Epithelial cell of prostate (primary cell): ENCODE results near the gene RPSA.
"Not testable (repeated sequence)": the region's sequence is repeated elsewhere in the genome, so short reads cannot be mapped to it uniquely, and the experiment has no call there.

Source experiments
- DNase-seq: peaks from one replicate; pipeline ENCODE4 v3.0.0-alpha.2; 2011; ENCODE audit warnings: low read depth, low spot score
- H3K27ac ChIP-seq: fragments of 450-650 bp; 2 replicates; pipeline ENCODE4 v1.5.1; 2017; ENCODE audit warnings: mild to moderate bottlenecking

Gene RPSA

GRCh38 chr3:39416998-39417397 lies 10.5 kb downstream of the RPSA start:
- DNase-seq, H3K27ac ChIP-seq: not testable (repeated sequence)

DNA sequence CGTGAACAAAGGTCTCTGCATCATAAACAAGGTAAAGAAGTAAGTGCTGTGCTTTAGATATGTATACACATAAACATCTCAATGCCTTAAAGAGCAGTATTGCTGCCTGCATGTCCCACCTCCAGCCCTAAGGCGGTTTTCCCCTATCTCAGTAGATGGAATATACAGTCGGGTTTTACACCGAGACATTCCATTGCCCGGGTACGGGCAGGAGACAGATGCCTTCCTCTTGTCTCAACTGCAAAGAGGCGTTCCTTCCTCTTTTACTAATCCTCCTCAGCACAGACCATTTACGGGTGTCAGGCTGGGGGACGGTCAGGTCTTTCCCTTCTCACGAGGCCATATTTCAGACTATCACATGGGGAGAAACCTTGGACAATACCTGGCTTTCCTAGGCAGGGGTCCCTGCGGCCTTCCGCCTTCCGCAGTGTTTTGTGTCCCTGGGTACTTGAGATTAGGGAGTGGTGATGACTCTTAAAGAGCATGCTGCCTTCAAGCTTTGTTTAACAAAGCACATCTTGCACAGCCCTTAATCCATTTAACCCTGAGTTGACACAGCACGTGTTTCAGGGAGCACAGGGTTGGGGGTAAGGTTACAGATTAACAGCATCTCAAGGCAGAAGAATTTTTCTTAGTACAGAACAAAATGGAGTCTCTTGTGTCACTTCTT lies 12.2 kb downstream of the RPSA start:
- not testable (repeated sequence) for H3K27ac ChIP-seq, DNase-seq

DNA sequence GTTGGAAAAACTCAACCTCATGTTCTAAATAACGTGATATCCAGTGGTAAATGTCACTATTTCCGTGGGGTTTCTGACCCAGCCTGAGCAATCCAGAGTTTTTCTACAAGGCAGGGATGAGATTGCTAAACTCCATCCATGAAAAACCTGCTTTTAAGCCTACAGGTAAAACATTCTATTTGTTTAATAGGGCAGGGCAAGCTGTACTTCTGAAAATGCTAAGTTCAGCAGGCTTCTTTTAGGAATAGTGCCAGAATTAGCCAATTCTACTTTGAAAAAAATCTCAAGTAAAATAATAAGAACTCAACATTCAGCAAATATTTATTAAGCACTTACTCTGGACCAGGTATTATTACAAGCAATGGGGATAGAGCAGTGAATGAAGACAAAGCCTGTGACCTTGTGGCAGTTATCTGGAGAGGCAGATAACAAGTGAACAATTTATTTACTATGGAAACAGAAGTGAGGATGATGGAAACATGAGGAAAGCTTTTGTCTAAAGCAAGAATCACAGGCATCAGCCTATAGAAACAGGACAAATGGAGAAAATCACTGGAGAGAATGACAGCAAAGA lies 13.3 kb downstream of the RPSA start:
- DNase-seq, result no peak

DNA sequence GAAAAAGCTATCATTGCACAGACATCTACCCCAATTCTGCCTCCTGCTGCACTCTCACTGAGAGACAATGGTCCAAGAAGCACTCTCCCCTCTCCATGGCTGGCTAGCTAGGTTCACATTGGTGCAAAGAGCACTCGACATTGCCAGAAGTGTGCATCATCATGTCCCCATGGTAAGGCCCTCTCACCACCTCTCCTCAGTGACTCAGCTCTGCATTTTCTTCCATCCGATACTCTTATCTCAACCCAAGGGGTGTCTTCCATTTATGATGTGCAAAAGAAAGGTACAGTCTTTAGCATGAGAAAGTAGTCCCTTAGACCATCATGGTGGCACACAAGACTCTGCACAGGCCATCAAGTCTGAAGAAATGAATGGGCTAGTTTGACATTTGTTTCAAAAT lies 14.0 kb downstream of the RPSA start:
- no peak overlapping the region for H3K27ac ChIP-seq
- no peak for DNase-seq

More for the DNA sequence above, 13.3 kb downstream of the RPSA start:
- H3K27ac ChIP-seq, result no peak overlapping the region

DNA sequence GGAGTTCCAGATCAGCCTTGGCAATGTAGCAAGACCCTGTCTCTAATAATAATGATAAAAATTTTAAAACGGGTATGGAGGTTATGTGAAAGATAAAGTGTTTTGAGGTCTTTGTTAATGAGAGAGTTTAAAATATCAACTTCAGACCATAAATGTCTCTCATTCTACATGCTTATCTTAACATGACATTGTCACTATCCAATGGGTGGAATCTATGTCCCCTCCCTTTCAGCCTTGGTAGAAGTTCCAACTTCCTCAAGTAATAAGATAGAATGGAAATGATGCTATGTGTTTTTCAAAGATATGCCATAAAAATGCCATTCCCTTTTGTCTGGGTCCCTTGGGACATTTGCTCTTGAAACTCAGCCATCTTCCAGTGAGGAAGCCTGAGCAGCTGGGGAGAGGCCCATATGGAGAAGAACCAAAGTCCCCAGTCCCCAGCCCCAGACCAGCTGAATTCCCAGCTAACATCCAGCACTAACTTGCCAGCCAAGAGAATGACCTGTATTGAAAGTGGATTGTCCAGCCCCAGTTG lies 17.0 kb downstream of the RPSA start:
- DNase-seq, result no peak
- H3K27ac ChIP-seq, result no peak overlapping the region

DNA sequence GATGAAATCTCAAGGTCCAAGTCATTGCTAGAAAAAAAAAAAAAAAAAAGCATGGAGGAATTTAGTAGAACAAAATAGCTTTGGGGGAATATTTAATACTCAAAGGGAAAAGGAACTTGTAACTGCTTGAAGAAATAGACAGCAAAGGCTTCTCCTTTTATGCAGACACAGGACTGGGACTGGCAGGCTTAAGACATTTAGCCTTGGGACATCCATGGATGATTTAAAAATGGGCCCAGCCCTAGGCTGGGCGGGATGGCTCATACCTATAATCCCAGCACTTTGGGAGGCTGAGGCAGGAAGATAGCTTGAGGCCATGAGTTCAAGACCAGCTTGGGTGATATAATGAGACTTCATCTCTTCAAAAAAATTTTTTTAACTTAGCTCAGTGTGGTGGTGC lies 19.8 kb downstream of the RPSA start:
- no peak overlapping the region for H3K27ac ChIP-seq
- no peak for DNase-seq

DNA sequence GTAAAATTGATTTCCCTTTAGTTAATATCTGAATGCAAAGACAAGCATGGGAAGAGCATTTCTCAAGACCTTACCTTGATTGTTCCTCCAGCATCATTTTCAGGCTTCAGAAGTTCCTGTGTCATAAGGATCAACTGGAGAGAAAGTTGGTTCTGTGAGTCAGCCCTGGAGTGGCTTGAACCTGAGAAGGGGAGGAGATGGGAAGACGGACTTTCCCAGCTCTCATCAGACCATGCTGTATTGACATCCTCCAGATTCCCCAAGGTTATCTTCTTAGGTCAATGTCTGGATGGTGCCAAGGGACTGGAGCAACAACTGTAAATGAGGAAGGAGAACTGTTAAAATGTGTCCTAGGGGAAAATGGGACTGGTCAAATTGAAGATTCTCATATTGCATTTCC lies 21.0 kb downstream of the RPSA start:
- no peak for DNase-seq
- H3K27ac ChIP-seq, result no peak overlapping the region

DNA sequence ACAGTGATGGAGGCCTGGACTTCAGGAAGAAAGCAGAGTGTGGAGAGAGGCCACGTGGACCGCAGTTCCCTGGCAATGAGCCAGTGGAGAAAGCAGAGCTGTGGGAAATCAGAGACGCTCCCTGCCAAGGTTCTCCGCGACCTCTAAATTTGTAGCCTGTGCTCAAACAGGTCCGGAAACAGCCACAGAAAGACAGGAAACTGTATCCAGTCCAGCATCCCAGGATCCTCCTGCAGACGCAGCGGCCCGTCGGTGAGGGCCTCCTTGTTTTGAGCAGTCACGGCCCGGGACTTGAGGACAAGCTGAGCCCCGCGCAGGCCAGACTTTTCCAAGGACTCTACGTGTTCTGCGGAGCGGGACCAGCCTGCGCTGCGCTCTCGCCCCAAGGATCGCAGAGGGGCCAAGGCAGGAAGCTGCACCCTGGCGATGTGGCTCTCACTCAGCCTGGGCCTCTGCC lies 22.3 kb downstream of the RPSA start:
- DNase-seq, result no peak
- H3K27ac ChIP-seq, result no peak overlapping the region

DNA sequence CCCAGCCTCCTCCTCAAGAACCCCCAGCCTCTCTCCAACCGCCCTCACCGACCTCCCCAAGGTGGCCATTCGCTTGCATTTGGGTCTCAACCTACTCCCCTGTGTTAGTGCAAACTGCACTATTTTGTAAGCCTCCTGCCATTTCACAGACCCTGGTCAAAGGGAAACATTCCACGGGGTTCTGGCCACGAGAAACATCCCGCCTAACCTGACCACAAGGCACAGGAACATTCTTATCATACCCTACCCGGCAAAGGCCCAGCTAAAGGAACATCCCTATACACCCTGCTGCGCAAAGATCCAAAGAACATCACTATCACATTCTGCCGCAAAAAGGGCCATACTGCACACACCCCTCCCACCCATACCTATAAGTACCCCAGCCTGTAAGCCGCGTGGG lies 22.9 kb downstream of the RPSA start:
- H3K27ac ChIP-seq, result no peak overlapping the region
- DNase-seq, result no peak

DNA sequence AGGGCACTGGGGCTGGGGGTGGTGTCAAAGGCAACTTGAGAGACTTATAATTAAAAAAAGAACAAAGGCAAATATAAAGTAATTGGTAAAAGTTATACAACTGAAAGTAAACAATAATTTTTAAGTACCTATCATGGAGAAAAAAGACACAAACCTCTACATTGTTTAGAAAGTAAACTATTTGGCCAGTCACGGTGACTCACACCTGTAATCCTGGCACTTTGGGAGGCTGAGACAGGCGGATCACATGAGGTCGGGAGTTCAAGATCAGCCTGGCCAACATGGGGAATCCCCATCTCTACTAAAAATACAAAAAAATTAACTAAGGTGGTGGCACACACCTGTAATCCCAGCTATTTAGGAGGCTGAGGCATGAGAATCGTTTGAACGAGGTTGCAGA lies 25.8 kb downstream of the RPSA start:
- no peak overlapping the region for H3K27ac ChIP-seq
- no peak for DNase-seq

- no peak for DNase-seq
- no peak overlapping the region for H3K27ac ChIP-seq
Observed at GRCh38 chr3:39433642-39434041, 27.1 kb downstream of the RPSA start.

DNA sequence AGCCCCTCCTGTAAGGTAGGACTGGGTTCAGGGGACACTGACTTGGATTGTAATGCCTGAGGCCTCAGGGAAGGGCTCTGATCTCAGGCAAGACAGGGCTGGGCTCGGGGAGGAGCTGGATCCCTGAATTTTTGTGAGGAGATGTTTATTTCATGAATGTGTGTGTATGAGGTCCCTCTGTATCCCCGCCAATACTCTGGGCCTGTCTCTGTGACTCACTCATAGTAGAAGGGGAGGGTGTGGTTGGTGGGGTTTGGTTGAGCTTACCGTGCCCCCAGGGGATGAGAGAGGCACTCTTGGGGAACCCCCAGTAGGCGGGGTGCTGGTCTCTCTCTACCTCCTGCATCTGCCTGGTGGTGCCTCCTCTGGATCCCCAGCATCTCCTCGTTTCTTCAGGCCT lies 28.1 kb downstream of the RPSA start:
- no peak overlapping the region for H3K27ac ChIP-seq
- no peak for DNase-seq

GRCh38 chr3:39435006-39435748 lies 28.7 kb downstream of the RPSA start:
- DNase-seq, result no peak
- H3K27ac ChIP-seq, result no peak overlapping the region

DNA sequence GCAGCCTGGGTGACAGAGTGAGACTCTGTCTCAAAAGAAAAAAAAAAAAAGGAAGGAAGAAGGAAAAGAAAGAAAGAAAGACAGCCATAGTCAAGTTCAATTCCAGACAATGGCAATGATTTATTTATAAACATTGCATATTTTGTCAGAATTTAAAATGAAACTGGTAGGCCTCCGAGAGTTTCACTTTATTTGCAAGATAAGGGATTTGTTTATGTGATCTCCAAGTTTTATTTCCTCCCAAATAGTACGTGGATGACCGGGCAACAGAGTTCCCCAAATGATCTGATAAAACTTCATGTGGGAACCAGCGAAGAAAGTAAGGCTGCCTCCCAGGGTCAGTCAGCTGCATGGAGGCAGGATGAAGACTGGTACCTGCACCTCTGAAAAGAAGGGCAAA lies 32.4 kb downstream of the RPSA start:
- no peak for DNase-seq
- H3K27ac ChIP-seq, result no peak overlapping the region

DNA sequence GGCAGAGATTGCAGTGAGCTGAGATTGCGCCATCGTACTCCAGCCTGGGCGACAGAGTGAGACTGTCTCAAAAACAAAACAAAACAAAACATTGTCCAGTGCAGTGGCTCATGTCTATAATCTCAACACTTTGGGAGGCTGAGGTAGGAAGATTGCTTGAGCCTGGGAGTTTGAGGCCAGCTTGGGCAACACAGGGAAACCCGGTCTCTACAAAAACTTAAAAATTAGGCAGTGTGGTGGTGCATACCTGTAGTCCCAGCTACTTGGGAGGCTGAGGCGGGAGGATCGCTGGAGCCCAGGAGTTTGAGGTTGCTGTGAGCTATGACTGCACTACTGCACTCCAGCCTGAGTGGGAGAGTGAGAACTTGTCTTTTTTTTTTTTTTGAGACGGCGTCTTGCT lies 33.8 kb downstream of the RPSA start:
- DNase-seq, result no peak
- no peak overlapping the region for H3K27ac ChIP-seq

GRCh38 chr3:39443530-39443929 lies 37.0 kb downstream of the RPSA start:
- no peak overlapping the region for H3K27ac ChIP-seq
- no peak for DNase-seq

DNA sequence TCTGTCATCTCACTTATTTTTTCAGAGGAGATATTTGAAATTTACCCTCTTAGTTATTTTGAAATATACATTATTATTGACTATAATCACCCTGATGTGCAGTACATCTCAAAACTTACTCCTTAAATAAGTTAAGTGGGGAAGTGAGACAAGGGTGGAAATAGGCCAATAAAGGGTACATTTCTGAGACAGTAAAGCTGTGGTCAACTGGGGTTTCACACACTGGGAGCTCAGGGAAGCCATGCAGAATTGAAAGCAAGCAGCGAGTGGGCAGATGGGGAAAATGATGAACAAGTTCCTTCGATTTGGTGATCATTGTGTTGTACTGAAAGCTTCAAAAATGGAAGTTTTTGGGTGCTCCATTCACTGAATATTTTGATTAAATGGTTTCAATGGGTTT lies 39.4 kb downstream of the RPSA start:
- H3K27ac ChIP-seq, result no peak overlapping the region
- no peak for DNase-seq

DNA sequence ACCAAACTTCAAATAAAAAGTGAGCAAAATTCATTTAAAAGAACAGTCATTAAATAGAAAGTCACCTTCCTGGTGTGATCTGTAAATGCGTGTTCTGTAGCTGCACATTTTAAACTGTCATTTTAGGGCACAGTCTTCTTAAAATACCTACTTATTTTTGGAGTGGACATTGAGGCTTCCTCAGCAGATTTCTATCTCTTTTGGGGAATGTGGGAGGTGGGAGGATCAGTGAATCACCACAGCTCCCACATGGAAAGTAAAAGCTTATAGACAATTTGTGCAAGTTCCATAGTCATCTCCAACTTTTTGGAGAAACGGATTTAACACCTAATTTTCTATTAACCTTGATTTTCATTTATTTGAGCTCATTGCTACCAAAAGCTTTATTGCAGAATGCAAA lies 39.9 kb downstream of the RPSA start:
- H3K27ac ChIP-seq, result no peak overlapping the region

DNA sequence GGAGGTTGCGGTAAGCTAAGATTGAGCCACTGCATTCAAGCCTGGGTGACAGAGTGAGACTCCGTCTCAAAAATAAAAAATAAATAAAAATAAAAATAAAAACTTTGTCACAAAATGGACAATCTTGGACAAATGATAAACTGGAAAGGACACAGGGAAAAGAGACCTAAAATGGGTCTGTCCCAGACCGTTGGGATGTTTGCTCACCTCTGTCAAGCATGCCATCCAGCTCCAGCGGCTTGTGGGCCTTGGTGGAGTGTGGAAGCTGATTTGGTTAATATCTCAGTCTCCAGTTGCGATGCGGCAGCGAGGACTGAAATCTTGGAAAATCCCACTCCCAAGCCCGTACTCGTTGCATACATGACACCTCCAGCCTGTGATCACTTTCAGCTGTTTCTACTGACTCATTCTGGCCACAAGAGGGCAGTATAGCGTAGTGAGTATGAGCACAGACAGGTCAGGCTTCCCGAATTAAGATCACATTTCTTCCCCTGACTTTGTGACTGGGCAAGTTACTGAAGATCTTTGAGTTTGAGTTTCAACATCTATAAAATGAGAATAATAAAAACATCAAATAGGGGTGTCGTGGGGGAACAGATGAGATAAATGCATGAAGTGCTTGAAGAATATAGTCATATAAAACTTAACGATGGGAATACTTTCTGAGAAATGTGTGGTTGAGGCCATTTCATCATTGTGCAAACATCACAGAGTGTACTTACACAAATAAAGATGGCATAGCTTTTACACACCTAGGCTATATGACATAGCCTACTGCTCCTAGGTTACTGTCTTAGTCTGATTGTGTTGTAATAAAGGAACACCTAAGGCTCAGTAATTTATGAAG lies 41.3 kb downstream of the RPSA start:
- H3K27ac ChIP-seq, result no peak overlapping the region
- peak; percentile 33 for DNase-seq

More for the DNA sequence above, 39.9 kb downstream of the RPSA start:
- DNase-seq, result no peak

DNA sequence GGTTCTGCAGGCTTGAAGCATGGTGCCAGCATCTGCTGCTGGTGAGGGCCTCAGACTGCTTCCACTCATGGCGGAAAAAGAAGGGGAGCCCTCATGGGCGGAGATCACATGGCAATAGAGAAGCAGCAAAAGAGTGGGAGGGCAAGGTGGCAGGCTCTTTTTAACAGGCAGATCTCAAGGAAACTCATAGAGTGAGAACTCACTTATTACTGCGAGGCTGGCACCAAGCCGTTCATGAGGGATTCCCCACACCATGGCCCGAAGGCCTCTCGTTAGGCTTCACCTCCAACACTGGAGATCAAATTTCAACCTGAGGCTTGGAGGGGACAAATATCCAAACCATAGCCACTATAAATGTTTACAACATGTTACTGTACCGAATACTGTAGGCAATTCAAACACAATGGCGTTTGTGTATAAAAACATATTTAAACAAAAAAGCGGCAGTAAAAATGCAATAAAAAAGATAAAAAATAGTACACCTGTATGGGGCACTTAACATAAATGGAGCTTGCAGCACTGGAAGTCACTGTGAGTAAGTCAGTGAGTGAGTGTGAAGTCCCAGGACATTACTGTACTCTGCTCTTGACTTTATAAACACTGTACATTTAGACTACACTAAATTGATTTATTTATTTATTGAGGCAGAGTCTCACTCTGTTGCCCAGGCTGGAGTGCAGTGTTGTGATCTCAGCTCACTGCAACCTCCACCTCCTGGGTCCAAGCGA lies 42.1 kb downstream of the RPSA start:
- no peak overlapping the region for H3K27ac ChIP-seq
- no peak for DNase-seq
